Measurements from ENCODE around the gene PXDN.

Gene PXDN

GRCh38 chr2:1626271-1626681 is 118.0 kb downstream of the PXDN start:
- peak; percentile 15 for ATAC-seq

DNA sequence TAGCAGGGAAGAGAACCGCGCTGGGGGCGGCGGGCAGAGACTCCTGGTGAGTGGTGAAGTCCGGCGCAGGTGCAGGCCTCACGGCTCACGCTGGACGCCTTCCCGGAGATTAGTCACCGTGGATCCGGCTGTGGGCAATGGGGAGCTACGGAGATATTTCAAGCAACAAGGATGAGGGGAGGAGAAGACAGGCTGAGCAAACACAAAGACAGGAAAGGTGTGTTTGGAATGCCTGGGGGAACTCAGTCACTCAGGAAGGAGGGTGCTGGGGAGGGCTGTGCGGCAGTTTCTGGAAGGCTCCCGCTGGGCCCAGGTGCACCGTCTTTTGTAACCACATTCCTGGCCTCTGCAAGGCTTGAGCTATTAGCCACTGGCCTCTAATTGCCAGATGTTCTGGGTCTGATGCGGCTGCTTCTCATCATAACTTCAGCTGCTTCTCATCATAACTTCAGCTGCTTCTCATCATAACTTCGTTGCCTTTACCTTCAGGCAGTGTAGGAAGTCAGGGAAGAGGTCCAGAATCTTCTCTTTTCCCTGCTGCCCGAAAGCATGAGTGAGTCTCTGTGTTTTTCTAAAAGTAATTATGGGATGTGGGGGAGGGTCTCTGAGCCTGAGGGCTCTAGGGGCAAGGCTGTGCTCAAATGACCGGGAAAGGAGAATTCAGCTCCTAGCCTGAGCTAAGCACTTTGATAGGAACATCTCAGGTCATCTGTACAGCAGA is 118.9 kb downstream of the PXDN start:
- ATAC-seq = peak; percentile 75
- TF ChIP-seq SNAI2 (CRISPR knock-in tag; IDR thresholded peaks at IDR 0.05) (no peak), TCF4 (CRISPR knock-in tag; IDR thresholded peaks at IDR 0.05; ENCODE audit: borderline replicate concordance) (peak; percentile 92), BACH2 (CRISPR knock-in tag; IDR thresholded peaks at IDR 0.05; ENCODE audit: borderline replicate concordance) (no peak), ESRRG (CRISPR knock-in tag; IDR thresholded peaks at IDR 0.05) (no peak), TSHZ2 (CRISPR knock-in tag; IDR thresholded peaks at IDR 0.05) (peak; percentile 83)

More at GRCh38 chr2:1626271-1626681, 118.0 kb downstream of the PXDN start:
- TF ChIP-seq ZNF565 (CRISPR knock-in tag; conservative IDR thresholded peaks at IDR 0.05; ENCODE audit: low read depth) (no peak), TSHZ2 (CRISPR knock-in tag; IDR thresholded peaks at IDR 0.05) (no peak), RARB (CRISPR knock-in tag; IDR thresholded peaks at IDR 0.05) (no peak)
- TF ChIP-seq, protein P1, sequence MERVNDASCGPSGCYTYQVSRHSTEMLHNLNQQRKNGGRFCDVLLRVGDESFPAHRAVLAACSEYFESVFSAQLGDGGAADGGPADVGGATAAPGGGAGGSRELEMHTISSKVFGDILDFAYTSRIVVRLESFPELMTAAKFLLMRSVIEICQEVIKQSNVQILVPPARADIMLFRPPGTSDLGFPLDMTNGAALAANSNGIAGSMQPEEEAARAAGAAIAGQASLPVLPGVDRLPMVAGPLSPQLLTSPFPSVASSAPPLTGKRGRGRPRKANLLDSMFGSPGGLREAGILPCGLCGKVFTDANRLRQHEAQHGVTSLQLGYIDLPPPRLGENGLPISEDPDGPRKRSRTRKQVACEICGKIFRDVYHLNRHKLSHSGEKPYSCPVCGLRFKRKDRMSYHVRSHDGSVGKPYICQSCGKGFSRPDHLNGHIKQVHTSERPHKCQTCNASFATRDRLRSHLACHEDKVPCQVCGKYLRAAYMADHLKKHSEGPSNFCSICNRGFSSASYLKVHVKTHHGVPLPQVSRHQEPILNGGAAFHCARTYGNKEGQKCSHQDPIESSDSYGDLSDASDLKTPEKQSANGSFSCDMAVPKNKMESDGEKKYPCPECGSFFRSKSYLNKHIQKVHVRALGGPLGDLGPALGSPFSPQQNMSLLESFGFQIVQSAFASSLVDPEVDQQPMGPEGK (CRISPR knock-in tag; IDR thresholded peaks at IDR 0.05; ENCODE audit: borderline replicate concordance) = no peak

- ATAC-seq = no peak
- TF ChIP-seq SNAI2 (CRISPR knock-in tag; IDR thresholded peaks at IDR 0.05) = no peak
- no peak for TF ChIP-seq GLIS3 (CRISPR knock-in tag; IDR thresholded peaks at IDR 0.05)
- TF ChIP-seq ARNTL (CRISPR knock-in tag; IDR thresholded peaks at IDR 0.05; ENCODE audit: borderline replicate concordance, low read depth) = no peak
- TF ChIP-seq TSHZ2 (CRISPR knock-in tag; IDR thresholded peaks at IDR 0.05) = no peak
- TF ChIP-seq, protein P1 (CRISPR knock-in tag; IDR thresholded peaks at IDR 0.05; ENCODE audit: borderline replicate concordance) = no peak
- no peak for TF ChIP-seq ZFP3 (CRISPR knock-in tag; IDR thresholded peaks at IDR 0.05)
- no peak for TF ChIP-seq POU6F1 (CRISPR knock-in tag; IDR thresholded peaks at IDR 0.05; ENCODE audit: borderline replicate concordance, low read depth)
- TF ChIP-seq ZNF70 (CRISPR knock-in tag; IDR thresholded peaks at IDR 0.05) = no peak
- no peak for TF ChIP-seq TOX (CRISPR knock-in tag; IDR thresholded peaks at IDR 0.05; ENCODE audit: borderline replicate concordance)
- TF ChIP-seq ZNF8 (CRISPR knock-in tag; IDR thresholded peaks at IDR 0.05) = no peak
- TF ChIP-seq, protein P2, sequence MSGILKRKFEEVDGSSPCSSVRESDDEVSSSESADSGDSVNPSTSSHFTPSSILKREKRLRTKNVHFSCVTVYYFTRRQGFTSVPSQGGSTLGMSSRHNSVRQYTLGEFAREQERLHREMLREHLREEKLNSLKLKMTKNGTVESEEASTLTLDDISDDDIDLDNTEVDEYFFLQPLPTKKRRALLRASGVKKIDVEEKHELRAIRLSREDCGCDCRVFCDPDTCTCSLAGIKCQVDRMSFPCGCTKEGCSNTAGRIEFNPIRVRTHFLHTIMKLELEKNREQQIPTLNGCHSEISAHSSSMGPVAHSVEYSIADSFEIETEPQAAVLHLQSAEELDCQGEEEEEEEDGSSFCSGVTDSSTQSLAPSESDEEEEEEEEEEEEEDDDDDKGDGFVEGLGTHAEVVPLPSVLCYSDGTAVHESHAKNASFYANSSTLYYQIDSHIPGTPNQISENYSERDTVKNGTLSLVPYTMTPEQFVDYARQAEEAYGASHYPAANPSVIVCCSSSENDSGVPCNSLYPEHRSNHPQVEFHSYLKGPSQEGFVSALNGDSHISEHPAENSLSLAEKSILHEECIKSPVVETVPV (CRISPR knock-in tag; IDR thresholded peaks at IDR 0.05) = no peak
- no peak for TF ChIP-seq TCF4 (CRISPR knock-in tag; IDR thresholded peaks at IDR 0.05; ENCODE audit: borderline replicate concordance)
- TF ChIP-seq PPARA (CRISPR knock-in tag; IDR thresholded peaks at IDR 0.05; ENCODE audit: borderline replicate concordance) = no peak
These were observed 120.3 kb downstream of the PXDN start for GRCh38 chr2:1623906-1624445.
